T follicular helper cell (primary cell): ENCODE measurements around the gene KRT86.

Experiments used
- DNase-seq: peaks from one replicate; pipeline ENCODE4 v3.0.0-alpha.2; 2020; ENCODE audit warnings: low read depth

KRT86 gene

DNA sequence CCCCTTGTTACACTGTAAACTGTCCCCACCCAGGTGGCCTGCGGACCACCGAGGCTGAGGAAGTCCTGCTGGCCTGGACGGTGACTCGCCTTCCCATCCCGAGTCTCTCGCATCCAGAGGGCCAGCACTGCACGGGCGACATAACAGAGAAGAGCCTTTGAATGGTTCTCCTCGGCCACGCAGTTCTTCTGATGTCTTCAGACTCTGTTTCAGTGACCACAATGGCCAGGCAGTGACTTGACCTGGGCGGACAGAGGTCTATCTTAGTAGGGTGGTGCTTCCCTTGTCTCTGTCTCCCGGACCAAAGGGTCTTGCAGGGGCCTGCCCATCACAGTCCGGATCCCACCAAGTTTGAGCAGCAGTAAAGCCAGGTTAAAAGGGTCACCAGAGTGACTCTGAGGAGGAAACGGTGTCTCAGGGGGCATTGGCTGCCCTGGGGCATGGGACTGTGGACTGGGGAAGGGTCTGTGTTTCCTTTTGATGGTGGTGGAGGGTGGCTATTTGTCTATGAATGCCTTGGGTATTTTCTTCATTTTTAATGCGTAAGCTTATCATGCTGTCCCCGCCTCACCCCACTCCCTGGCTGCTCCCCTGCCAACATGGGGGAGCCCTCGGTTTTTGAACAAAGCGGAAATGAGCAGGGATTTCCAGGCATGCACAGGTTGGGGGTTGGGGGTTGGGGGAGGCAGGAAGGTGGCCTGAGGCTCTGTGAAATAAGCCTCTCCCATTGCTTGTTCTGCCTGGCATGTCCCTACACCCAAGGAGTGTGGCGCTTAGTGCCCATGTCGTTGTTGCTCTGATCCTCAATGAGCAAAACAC, 82.5 kb downstream of the KRT86 start:
- no peak for DNase-seq
